WTC11 (cell line): Measurements from ENCODE around the gene CCDC157. TPM values are rescaled to one million over a fixed set of nuclear protein-coding genes. Genes with fewer than 3 reads are reported as not detected.

Experiments
- ATAC-seq: fragments of 200-7000 bp; cut with Tn5 transposase; 2 replicates; pipeline ENCODE4 v1.10.0; 2021; ENCODE audit warnings: mild to moderate bottlenecking, moderate library complexity
- CTCF ChIA-PET: fragments of 300-600 bp; sonication (Branson Sonifier 250); formaldehyde crosslinking; loops from one replicate; lab custom pipeline; 2021; ENCODE audit warnings: antibody characterized with exemption; lab: Charles Lee
- POLR2A ChIA-PET: fragments of 350-600 bp; sonication (Branson Sonifier 250); formaldehyde crosslinking; loops from one replicate; lab custom pipeline; 2021; ENCODE audit warnings: antibody characterized with exemption; lab: Charles Lee
- DNase-seq: peaks from one replicate; pipeline ENCODE4 v3.0.0; 2021; ENCODE audit warnings: low spot score
- H3K27ac Mint-ChIP-seq: 2 replicates; pipeline ENCODE4 v1.8.0; 2021; ENCODE audit warnings: mixed read lengths
- H3K27me3 Mint-ChIP-seq: 2 replicates; pipeline ENCODE4 v1.8.0; 2021; ENCODE audit warnings: low read depth, mild to moderate bottlenecking, moderate library complexity, mixed read lengths
- H3K36me3 Mint-ChIP-seq: 2 replicates; pipeline ENCODE4 v1.8.0; 2021; ENCODE audit warnings: mixed read lengths
- H3K4me1 Mint-ChIP-seq: 2 replicates; pipeline ENCODE4 v1.8.0; 2022; ENCODE audit warnings: mixed read lengths
- H3K4me3 Mint-ChIP-seq: 2 replicates; pipeline ENCODE4 v1.8.0; 2021; ENCODE audit warnings: mild to moderate bottlenecking, moderate library complexity, mixed read lengths
- H3K9me3 Mint-ChIP-seq: 2 replicates; pipeline ENCODE4 v1.8.0; 2021; ENCODE audit warnings: mixed read lengths
- ATF2 ChIP-seq: sonication (generic); formaldehyde crosslinking; IDR thresholded peaks from 2 replicates; pipeline ENCODE4 v1.8.1; 2022; ENCODE audit warnings: low read depth, missing genetic modification reagents, borderline replicate concordance
- CREM ChIP-seq: sonication (generic); formaldehyde crosslinking; IDR thresholded peaks from 2 replicates; pipeline ENCODE4 v1.8.1; 2022; ENCODE audit warnings: mild to moderate bottlenecking, missing genetic modification reagents, moderate library complexity
- ERG ChIP-seq: fragments of 250-450 bp; sonication (Bioruptor Pico); IDR thresholded peaks from 2 replicates; pipeline ENCODE4 v1.8.0; 2021; ENCODE audit warnings: mild to moderate bottlenecking
- FOXJ3 ChIP-seq: sonication (generic); formaldehyde crosslinking; IDR thresholded peaks from 2 replicates; pipeline ENCODE4 v1.9.0; 2021; ENCODE audit warnings: missing genetic modification reagents, mild to moderate bottlenecking, borderline replicate concordance
- GABPB1 ChIP-seq: sonication (generic); formaldehyde crosslinking; IDR thresholded peaks from 2 replicates; pipeline ENCODE4 v1.8.1; 2023; ENCODE audit warnings: mild to moderate bottlenecking, missing genetic modification reagents
- GRHL2 ChIP-seq: fragments of 250-450 bp; sonication (Bioruptor Pico); IDR thresholded peaks from 2 replicates; pipeline ENCODE4 v1.8.0; 2022; ENCODE audit warnings: mild to moderate bottlenecking, moderate library complexity; ENCODE audit not compliant: insufficient replicate concordance, severe bottlenecking
- HMGXB4 ChIP-seq: sonication (generic); formaldehyde crosslinking; IDR thresholded peaks from 2 replicates; pipeline ENCODE4 v1.8.1; 2023; ENCODE audit warnings: mild to moderate bottlenecking, moderate library complexity, missing genetic modification reagents
- JAZF1 ChIP-seq: fragments of 250-450 bp; sonication (Bioruptor Pico); IDR thresholded peaks from 2 replicates; pipeline ENCODE4 v1.9.0; 2021; ENCODE audit warnings: moderate library complexity, mild to moderate bottlenecking, inconsistent platforms
- JUN ChIP-seq: sonication (generic); formaldehyde crosslinking; IDR thresholded peaks from 2 replicates; pipeline ENCODE4 v1.8.0; 2023; ENCODE audit warnings: mild to moderate bottlenecking, missing genetic modification reagents
- NFE2L1 ChIP-seq: sonication (generic); formaldehyde crosslinking; IDR thresholded peaks from 2 replicates; pipeline ENCODE4 v1.8.1; 2023; ENCODE audit warnings: missing genetic modification reagents
- NFYB ChIP-seq: sonication (generic); formaldehyde crosslinking; conservative IDR thresholded peaks from 2 replicates; pipeline ENCODE4 v1.8.0; 2022; ENCODE audit warnings: low read depth, missing genetic modification reagents
- OVOL2 ChIP-seq: fragments of 250-450 bp; sonication (Bioruptor Pico); IDR thresholded peaks from 2 replicates; pipeline ENCODE4 v1.9.0; 2021; ENCODE audit warnings: mild to moderate bottlenecking, borderline replicate concordance
- RORB ChIP-seq: fragments of 250-450 bp; sonication (Bioruptor Pico); IDR thresholded peaks from 2 replicates; pipeline ENCODE4 v1.9.0; 2021; ENCODE audit warnings: mild to moderate bottlenecking
- SMAD4 ChIP-seq: sonication (generic); formaldehyde crosslinking; IDR thresholded peaks from 2 replicates; pipeline ENCODE4 v1.8.0; 2022; ENCODE audit warnings: mild to moderate bottlenecking, missing genetic modification reagents
- SP1 ChIP-seq: sonication (generic); formaldehyde crosslinking; conservative IDR thresholded peaks from 2 replicates; pipeline ENCODE4 v1.8.1; 2022; ENCODE audit warnings: missing genetic modification reagents
- TEAD4 ChIP-seq: sonication (generic); formaldehyde crosslinking; IDR thresholded peaks from 2 replicates; pipeline ENCODE4 v1.8.0; 2022; ENCODE audit warnings: mild to moderate bottlenecking, missing genetic modification reagents
- USF2 ChIP-seq: sonication (generic); formaldehyde crosslinking; IDR thresholded peaks from 2 replicates; pipeline ENCODE4 v1.8.1; 2023; ENCODE audit warnings: mild to moderate bottlenecking, missing genetic modification reagents, moderate library complexity
- ZNF138 ChIP-seq: sonication (generic); formaldehyde crosslinking; conservative IDR thresholded peaks from 2 replicates; pipeline ENCODE4 v1.8.1; 2022; ENCODE audit warnings: mild to moderate bottlenecking, moderate library complexity, missing genetic modification reagents
- ZNF423 ChIP-seq: fragments of 250-450 bp; sonication (Bioruptor Pico); IDR thresholded peaks from 2 replicates; pipeline ENCODE4 v2.1.2; 2022; ENCODE audit warnings: mild to moderate bottlenecking, moderate library complexity
- total RNA-seq: library from RNA; stranded (reverse); gene quantifications from 3 replicates; pipeline ENCODE4 v1.2.3, GENCODE V29; 2021
- TF ChIP-seq, protein P1 (sequence below): sonication (generic); formaldehyde crosslinking; IDR thresholded peaks from 2 replicates; pipeline ENCODE4 v1.8.0; 2022; ENCODE audit warnings: missing genetic modification reagents
- TF ChIP-seq, protein P2 (sequence below): fragments of 200-600 bp; IDR thresholded peaks from 2 replicates; pipeline ENCODE4 v1.8.0; 2022; ENCODE audit warnings: antibody characterized with exemption

Gene CCDC157
- total RNA-seq, 1 experiment from 2014 or later: 6.5 TPM

GRCh38 chr22:30386608-30386959, 29.8 kb downstream of the CCDC157 start:
- POLR2A ChIA-PET: interaction anchor here (1.2 to 1.4 kb wide), 2 partner anchors 37 to 60 kb away, joined by 3 to 11 read pairs; partner anchors contain the start of gene TBC1D10A
- peaks cover 9% of the 10 kb centered on the region for H3K36me3 Mint-ChIP-seq
- TF ChIP-seq ZNF423 (CRISPR knock-in tag): no peak
- no peak for TF ChIP-seq TEAD4 (CRISPR knock-in tag)
- TF ChIP-seq ERG (CRISPR knock-in tag): no peak
- no peak for TF ChIP-seq OVOL2 (CRISPR knock-in tag)
- TF ChIP-seq, protein P1, sequence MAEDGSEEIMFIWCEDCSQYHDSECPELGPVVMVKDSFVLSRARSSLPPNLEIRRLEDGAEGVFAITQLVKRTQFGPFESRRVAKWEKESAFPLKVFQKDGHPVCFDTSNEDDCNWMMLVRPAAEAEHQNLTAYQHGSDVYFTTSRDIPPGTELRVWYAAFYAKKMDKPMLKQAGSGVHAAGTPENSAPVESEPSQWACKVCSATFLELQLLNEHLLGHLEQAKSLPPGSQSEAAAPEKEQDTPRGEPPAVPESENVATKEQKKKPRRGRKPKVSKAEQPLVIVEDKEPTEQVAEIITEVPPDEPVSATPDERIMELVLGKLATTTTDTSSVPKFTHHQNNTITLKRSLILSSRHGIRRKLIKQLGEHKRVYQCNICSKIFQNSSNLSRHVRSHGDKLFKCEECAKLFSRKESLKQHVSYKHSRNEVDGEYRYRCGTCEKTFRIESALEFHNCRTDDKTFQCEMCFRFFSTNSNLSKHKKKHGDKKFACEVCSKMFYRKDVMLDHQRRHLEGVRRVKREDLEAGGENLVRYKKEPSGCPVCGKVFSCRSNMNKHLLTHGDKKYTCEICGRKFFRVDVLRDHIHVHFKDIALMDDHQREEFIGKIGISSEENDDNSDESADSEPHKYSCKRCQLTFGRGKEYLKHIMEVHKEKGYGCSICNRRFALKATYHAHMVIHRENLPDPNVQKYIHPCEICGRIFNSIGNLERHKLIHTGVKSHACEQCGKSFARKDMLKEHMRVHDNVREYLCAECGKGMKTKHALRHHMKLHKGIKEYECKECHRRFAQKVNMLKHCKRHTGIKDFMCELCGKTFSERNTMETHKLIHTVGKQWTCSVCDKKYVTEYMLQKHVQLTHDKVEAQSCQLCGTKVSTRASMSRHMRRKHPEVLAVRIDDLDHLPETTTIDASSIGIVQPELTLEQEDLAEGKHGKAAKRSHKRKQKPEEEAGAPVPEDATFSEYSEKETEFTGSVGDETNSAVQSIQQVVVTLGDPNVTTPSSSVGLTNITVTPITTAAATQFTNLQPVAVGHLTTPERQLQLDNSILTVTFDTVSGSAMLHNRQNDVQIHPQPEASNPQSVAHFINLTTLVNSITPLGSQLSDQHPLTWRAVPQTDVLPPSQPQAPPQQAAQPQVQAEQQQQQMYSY (CRISPR knock-in tag): no peak
- TF ChIP-seq FOXJ3: no peak
- no peak for TF ChIP-seq HMGXB4
- no peak for TF ChIP-seq SMAD4 (CRISPR knock-in tag)
- no peak for TF ChIP-seq RORB (CRISPR knock-in tag)
- TF ChIP-seq GRHL2 (CRISPR knock-in tag): no peak
- no peak for TF ChIP-seq NFYB (CRISPR knock-in tag)
- TF ChIP-seq GABPB1 (CRISPR knock-in tag): no peak
- H3K27ac Mint-ChIP-seq: no peak overlapping the region
- H3K9me3 Mint-ChIP-seq: peaks cover 14% of the 10 kb centered on the region
- ATAC-seq: no peak
- H3K4me3 Mint-ChIP-seq: peak overlapping the region; percentile 79
- CTCF ChIA-PET: interaction anchor here (1.0 to 8.0 kb wide), 12 partner anchors 11 to 582 kb away, joined by 3 to 109 read pairs (median 8); partner anchors contain the start of genes CASTOR1, CCDC157, MORC2 and SEC14L2
- peaks cover 11% of the 10 kb centered on the region for H3K27me3 Mint-ChIP-seq
- no peak for DNase-seq
- peaks cover 12% of the 10 kb centered on the region for H3K4me1 Mint-ChIP-seq

DNA sequence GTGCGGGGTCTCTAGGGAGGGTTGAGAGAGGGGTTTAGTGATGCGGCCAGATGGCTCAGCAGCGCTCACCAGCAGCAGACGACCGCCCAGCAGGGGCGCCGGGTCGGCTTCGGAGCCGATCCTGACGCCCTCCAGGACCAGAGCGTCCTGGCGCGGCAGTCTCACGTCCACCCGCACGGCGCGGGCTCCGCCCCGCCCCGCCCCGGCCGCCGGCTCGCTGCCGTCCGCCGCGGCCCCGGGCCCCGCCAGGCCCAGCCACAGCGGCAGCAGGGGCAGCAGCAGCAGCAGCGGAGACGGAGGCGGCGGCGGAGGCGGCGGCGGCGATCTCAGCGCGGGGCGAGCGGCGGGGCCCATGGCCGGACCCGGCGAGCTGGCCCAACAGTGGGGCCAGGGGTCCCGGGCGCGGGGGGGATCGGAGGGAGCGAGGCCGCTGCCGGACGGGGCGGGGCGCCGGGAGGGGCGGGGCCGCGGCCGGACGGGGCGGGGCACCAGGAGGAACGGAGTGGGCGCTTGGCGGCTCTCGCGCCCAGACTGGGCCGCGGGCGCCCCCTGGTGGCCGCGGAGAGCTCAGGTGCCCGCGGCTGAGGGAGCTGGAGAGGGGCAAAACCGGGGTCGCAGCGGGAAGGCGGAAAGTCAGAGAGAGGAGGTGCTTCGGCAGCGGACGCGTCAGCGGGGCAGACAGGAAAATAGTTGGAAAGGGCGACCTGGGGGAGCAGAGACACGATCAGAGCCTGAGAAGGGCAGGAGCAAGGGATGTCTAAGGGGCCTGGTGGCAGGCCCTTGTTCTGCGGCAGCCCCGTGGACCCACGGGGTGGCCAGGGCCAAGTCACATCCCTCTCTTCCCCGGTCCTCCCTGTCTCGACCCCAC, 30.4 kb downstream of the CCDC157 start, which contains the start of gene RNF215:
Gene RNF215 (minus strand): TSS at position 452 of the 868 bp plus-strand sequence. CDS start 98 bp downstream, at position 354.
- Mint-ChIP-seq H3K4me1 (peaks cover 14% of the 10 kb centered on the region), H3K36me3 (peaks cover 9% of the 10 kb centered on the region), H3K27me3 (peaks cover 11% of the 10 kb centered on the region), H3K4me3 (peak within 1 kb of the TSS; percentile 79), H3K27ac (peak within 1 kb of the TSS; percentile 96), H3K9me3 (peaks cover 14% of the 10 kb centered on the region)
- ChIA-PET POLR2A (interaction anchor here (0.8 to 1.2 kb wide), 4 partner anchors 31 to 99 kb away, joined by 3 to 11 read pairs (median 6); partner anchors contain the start of genes CASTOR1, CCDC157 and SF3A1), CTCF (interaction anchor here (0.6 to 8.0 kb wide), 40 partner anchors 8 to 598 kb away, joined by 3 to 149 read pairs (median 4); partner anchors contain the start of genes CASTOR1, CCDC157, MORC2 and MTFP1)
- TF ChIP-seq CREM (CRISPR knock-in tag) (no peak), JUN (CRISPR knock-in tag) (no peak), ATF2 (CRISPR knock-in tag) (no peak), SP1 (CRISPR knock-in tag) (peak; percentile 80), ZNF423 (CRISPR knock-in tag) (no peak), USF2 (CRISPR knock-in tag) (0 out of 2 replicates have a peak, but pooled peaks have one; percentile 21), ZNF138 (CRISPR knock-in tag) (no peak), JAZF1 (CRISPR knock-in tag) (no peak), NFE2L1 (0 out of 2 replicates have a peak, but pooled peaks have one; percentile 25)
- TF ChIP-seq, protein P2, sequence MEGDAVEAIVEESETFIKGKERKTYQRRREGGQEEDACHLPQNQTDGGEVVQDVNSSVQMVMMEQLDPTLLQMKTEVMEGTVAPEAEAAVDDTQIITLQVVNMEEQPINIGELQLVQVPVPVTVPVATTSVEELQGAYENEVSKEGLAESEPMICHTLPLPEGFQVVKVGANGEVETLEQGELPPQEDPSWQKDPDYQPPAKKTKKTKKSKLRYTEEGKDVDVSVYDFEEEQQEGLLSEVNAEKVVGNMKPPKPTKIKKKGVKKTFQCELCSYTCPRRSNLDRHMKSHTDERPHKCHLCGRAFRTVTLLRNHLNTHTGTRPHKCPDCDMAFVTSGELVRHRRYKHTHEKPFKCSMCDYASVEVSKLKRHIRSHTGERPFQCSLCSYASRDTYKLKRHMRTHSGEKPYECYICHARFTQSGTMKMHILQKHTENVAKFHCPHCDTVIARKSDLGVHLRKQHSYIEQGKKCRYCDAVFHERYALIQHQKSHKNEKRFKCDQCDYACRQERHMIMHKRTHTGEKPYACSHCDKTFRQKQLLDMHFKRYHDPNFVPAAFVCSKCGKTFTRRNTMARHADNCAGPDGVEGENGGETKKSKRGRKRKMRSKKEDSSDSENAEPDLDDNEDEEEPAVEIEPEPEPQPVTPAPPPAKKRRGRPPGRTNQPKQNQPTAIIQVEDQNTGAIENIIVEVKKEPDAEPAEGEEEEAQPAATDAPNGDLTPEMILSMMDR: peak; percentile 96
- ATAC-seq (peak; percentile 83), DNase-seq (peak; percentile 96)
